MM.1S (cell line): ENCODE results near the gene GNA14.

Experiments used
- EZH2 ChIP-seq: fragments of 300-600 bp; sonication (generic); optimal IDR thresholded peaks from 2 replicates; pipeline ENCODE3; 2017; ENCODE audit warnings: low read depth, mild to moderate bottlenecking, antibody characterized with exemption, low read length, mixed read lengths
- EZH2phosphoT487 ChIP-seq: fragments of 300-600 bp; sonication (generic); IDR thresholded peaks from 2 replicates; pipeline ENCODE4 v1.6.1; 2018; ENCODE audit warnings: antibody characterized with exemption, low read length
- TF ChIP-seq, protein P1 (sequence below): fragments of 300-600 bp; sonication (generic); IDR thresholded peaks from 2 replicates; pipeline ENCODE4 v1.5.1; 2016; ENCODE audit warnings: antibody characterized with exemption, low read length, mixed read lengths

DNA sequence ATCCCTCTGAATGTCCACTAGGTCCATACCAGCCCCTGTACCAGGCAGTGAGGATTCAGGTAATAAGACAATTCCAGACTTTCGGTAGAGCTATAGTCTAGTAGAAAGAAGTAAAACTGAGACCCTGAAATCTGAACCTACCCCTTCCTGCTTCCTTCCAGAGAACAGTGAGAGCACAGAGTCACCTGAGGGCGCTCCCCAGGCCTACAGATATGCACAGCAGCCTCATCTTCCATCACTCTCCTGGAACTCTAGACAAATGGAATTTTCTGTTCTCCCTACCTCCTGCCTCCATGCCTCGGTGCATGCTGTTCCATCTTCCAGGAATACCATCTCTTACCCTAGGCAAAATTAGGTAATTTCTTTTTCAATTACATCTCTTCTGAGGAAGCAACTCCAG is 3.1 kb upstream of the GNA14 start:
- TF ChIP-seq, protein P1, sequence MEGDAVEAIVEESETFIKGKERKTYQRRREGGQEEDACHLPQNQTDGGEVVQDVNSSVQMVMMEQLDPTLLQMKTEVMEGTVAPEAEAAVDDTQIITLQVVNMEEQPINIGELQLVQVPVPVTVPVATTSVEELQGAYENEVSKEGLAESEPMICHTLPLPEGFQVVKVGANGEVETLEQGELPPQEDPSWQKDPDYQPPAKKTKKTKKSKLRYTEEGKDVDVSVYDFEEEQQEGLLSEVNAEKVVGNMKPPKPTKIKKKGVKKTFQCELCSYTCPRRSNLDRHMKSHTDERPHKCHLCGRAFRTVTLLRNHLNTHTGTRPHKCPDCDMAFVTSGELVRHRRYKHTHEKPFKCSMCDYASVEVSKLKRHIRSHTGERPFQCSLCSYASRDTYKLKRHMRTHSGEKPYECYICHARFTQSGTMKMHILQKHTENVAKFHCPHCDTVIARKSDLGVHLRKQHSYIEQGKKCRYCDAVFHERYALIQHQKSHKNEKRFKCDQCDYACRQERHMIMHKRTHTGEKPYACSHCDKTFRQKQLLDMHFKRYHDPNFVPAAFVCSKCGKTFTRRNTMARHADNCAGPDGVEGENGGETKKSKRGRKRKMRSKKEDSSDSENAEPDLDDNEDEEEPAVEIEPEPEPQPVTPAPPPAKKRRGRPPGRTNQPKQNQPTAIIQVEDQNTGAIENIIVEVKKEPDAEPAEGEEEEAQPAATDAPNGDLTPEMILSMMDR = no peak
- no peak for TF ChIP-seq EZH2
- TF ChIP-seq EZH2phosphoT487 = no peak
